OCI-LY7 (cell line): ENCODE measurements around the gene AUTS2. TPM values are rescaled to one million over a fixed set of nuclear protein-coding genes. Genes with fewer than 3 reads are reported as not detected.

Experiments used
- BruUV-seq: library from RNA; stranded (reverse); fragments of 400-500 nt; replicated peaks from 2 replicates; lab custom pipeline; 2021; lab: Mats Ljungman, UMichigan
- CTCF ChIA-PET: fragments of 300-600 bp; sonication (Branson Sonifier 250); formaldehyde crosslinking; loops from one replicate; lab custom pipeline; 2022; ENCODE audit warnings: antibody characterized with exemption; ENCODE audit not compliant: unreplicated experiment; lab: Charles Lee
- POLR2A ChIA-PET: fragments of 300-600 bp; sonication (Branson Sonifier 250); formaldehyde crosslinking; loops from one replicate; lab custom pipeline; 2022; ENCODE audit warnings: antibody characterized with exemption; lab: Charles Lee
- DNase-seq: peaks from one replicate; pipeline ENCODE4 v3.0.0-alpha.2; 2015; ENCODE audit warnings: low spot score
- H2AFZ ChIP-seq: fragments of 200-600 bp; sonication (generic), shearing (Covaris generic); 2 replicates; pipeline ENCODE4 v1.6.1; 2014; ENCODE audit warnings: mild to moderate bottlenecking, antibody characterized with exemption, low read length, moderate library complexity
- H3K27ac ChIP-seq: fragments of 200-600 bp; sonication (generic); 2 replicates; pipeline ENCODE4 v1.5.1; 2014; ENCODE audit warnings: mixed run types, low read depth, mild to moderate bottlenecking, moderate library complexity, low read length, inconsistent platforms; ENCODE audit not compliant: poor library complexity, severe bottlenecking
- H3K36me3 ChIP-seq: fragments of 200-600 bp; sonication (generic); 2 replicates; pipeline ENCODE4 v1.6.1; 2014; ENCODE audit warnings: mild to moderate bottlenecking, antibody characterized with exemption, low read length, moderate library complexity, mixed read lengths; ENCODE audit not compliant: insufficient read depth
- H3K4me1 ChIP-seq: fragments of 200-600 bp; sonication (generic); 2 replicates; pipeline ENCODE4 v1.5.1; 2014; ENCODE audit warnings: mild to moderate bottlenecking, low read length; ENCODE audit not compliant: insufficient read depth, poor library complexity, severe bottlenecking
- H3K4me2 ChIP-seq: fragments of 200-600 bp; sonication (generic); 2 replicates; pipeline ENCODE4 v1.6.1; 2014; ENCODE audit warnings: mild to moderate bottlenecking, low read length
- H3K4me3 ChIP-seq: fragments of 200-600 bp; sonication (generic); 2 replicates; pipeline ENCODE4 v1.5.1; 2014; ENCODE audit warnings: mild to moderate bottlenecking, low read depth, low read length; ENCODE audit not compliant: poor library complexity, severe bottlenecking
- H3K79me2 ChIP-seq: fragments of 200-600 bp; sonication (generic); 2 replicates; pipeline ENCODE4 v1.6.1; 2016; ENCODE audit warnings: low read depth, mild to moderate bottlenecking, low read length, moderate library complexity, mixed read lengths; ENCODE audit not compliant: insufficient read depth
- H3K9me2 ChIP-seq: fragments of 200-600 bp; sonication (generic); 2 replicates; pipeline ENCODE4 v1.6.1; 2016; ENCODE audit warnings: mild to moderate bottlenecking, low read length, mixed read lengths; ENCODE audit not compliant: insufficient read depth
- H3K9me3 ChIP-seq: fragments of 200-600 bp; sonication (generic); 2 replicates; pipeline ENCODE4 v1.6.1; 2014; ENCODE audit warnings: mild to moderate bottlenecking, mixed run types, low read length, mixed read lengths
- H4K20me1 ChIP-seq: fragments of 200-600 bp; sonication (generic); 2 replicates; pipeline ENCODE4 v1.6.1; 2014; ENCODE audit warnings: mild to moderate bottlenecking, antibody characterized with exemption, low read length, moderate library complexity, mixed read lengths; ENCODE audit not compliant: insufficient read depth
- CTCF ChIP-seq: fragments of 200-600 bp; sonication (generic); conservative IDR thresholded peaks from 2 replicates; pipeline ENCODE4 v1.5.1; 2014; ENCODE audit warnings: mild to moderate bottlenecking, antibody characterized with exemption, low read length, moderate library complexity, mixed read lengths
- EZH2phosphoT487 ChIP-seq: fragments of 200-600 bp; sonication (generic); IDR thresholded peaks from 2 replicates; pipeline ENCODE4 v1.6.1; 2018; ENCODE audit warnings: low read depth, borderline replicate concordance, mild to moderate bottlenecking, mixed run types, antibody characterized with exemption, low read length, moderate library complexity, mixed read lengths
- intact Hi-C: fragments of 100-400 bp; cut with micrococcal nuclease; formaldehyde crosslinking; loops from one replicate; pipeline ENCODE4 v1.10.0; 2022; ENCODE audit not compliant: unreplicated experiment
- total RNA-seq, 2 experiments: library from RNA; depleted of rRNA in 1 of 2; stranded (reverse); fragments of >200 nt in 1 of 2; shearing (Covaris generic) in 1 of 2; gene quantifications; 2 replicates each; pipeline ENCODE4 v1.2.3, GENCODE V29; 2014 to 2022

AUTS2 gene
- total RNA-seq, 2 experiments from 2014 or later = 37.9 to 78.5 TPM

- no peak for DNase-seq
- TF ChIP-seq EZH2phosphoT487 = no peak
- TF ChIP-seq CTCF = no peak
- intact Hi-C loops = no loop called here
Measured at GRCh38 chr7:70498232-70498992, 900.1 kb downstream of the AUTS2 start.

GRCh38 chr7:70500261-70500660 is 902.0 kb downstream of the AUTS2 start:
- no peaks in the 10 kb centered on the region; the same call in 1 of the 2 replicates for H3K36me3 ChIP-seq
- no peak overlapping the region for H3K4me3 ChIP-seq
- no TSS peak for BruUV-seq
- H3K9me3 ChIP-seq = no peaks in the 10 kb centered on the region
- no peaks in the 10 kb centered on the region for H4K20me1 ChIP-seq
- TF ChIP-seq EZH2phosphoT487 = no peak
- no peak for TF ChIP-seq CTCF
- DNase-seq = no peak
- POLR2A ChIA-PET = no interaction called here
- H3K79me2 ChIP-seq = no peaks in the 10 kb centered on the region
- CTCF ChIA-PET = interaction anchor here (0.5 kb wide), 1 partner anchor 286 kb away, joined by 4 read pairs; no protein-coding TSS in a partner anchor
- intact Hi-C loops = no loop called here
- H3K27ac ChIP-seq = no peak overlapping the region
- no peak overlapping the region for H3K4me2 ChIP-seq
- H2AFZ ChIP-seq = no peak overlapping the region
- H3K9me2 ChIP-seq = no peaks in the 10 kb centered on the region
- H3K4me1 ChIP-seq = peaks cover 7% of the 10 kb centered on the region

More at GRCh38 chr7:70498232-70498992, 900.1 kb downstream of the AUTS2 start:
- H3K79me2 ChIP-seq = no peaks in the 10 kb centered on the region
- no peak overlapping the region for H2AFZ ChIP-seq
- H3K36me3 ChIP-seq = no peaks in the 10 kb centered on the region; the same call in 1 of the 2 replicates
- no peaks in the 10 kb centered on the region for H3K4me1 ChIP-seq
- H3K4me3 ChIP-seq = no peak overlapping the region
- no peaks in the 10 kb centered on the region for H4K20me1 ChIP-seq
- H3K27ac ChIP-seq = no peak overlapping the region
- POLR2A ChIA-PET = interaction anchor here (0.7 kb wide), 1 partner anchor 70 kb away, joined by 3 read pairs; no protein-coding TSS in a partner anchor
- no peaks in the 10 kb centered on the region for H3K9me3 ChIP-seq
- H3K4me2 ChIP-seq = no peak overlapping the region
- no TSS peak for BruUV-seq
- CTCF ChIA-PET = no interaction called here
- no peaks in the 10 kb centered on the region for H3K9me2 ChIP-seq
